Esophagus muscularis mucosa (tissue), 4 donors: Measurements from ENCODE around the gene GID4.

Experiments
- EP300 ChIP-seq: sonication (generic); formaldehyde crosslinking; IDR thresholded peaks from one replicate; pipeline ENCODE4 v1.6.1; 2017; ENCODE audit warnings: antibody characterized with exemption
- POLR2A ChIP-seq: fragments of 450-650 bp; IDR thresholded peaks from one replicate; pipeline ENCODE4 v1.6.1; 2017; ENCODE audit warnings: antibody characterized with exemption, moderate library complexity, mild to moderate bottlenecking, low read depth
- POLR2AphosphoS5 ChIP-seq, 2 donors: sonication (generic); formaldehyde crosslinking; IDR thresholded peaks; one replicate each; pipeline ENCODE4 v1.6.1; 2017; ENCODE audit warnings: antibody characterized with exemption in 2 of 2
- TF ChIP-seq, protein P1 (sequence below), 3 experiments: fragments of 200-600 bp in 2 of 3; fragments of 450-650 bp in 1 of 3; sonication (generic) in 2 of 3; IDR thresholded peaks; one replicate each; pipeline ENCODE4 v1.5.1; 2017 to 2019; ENCODE audit warnings: antibody characterized with exemption in 3 of 3, mild to moderate bottlenecking in 2 of 3, moderate library complexity in 1 of 3

DNA sequence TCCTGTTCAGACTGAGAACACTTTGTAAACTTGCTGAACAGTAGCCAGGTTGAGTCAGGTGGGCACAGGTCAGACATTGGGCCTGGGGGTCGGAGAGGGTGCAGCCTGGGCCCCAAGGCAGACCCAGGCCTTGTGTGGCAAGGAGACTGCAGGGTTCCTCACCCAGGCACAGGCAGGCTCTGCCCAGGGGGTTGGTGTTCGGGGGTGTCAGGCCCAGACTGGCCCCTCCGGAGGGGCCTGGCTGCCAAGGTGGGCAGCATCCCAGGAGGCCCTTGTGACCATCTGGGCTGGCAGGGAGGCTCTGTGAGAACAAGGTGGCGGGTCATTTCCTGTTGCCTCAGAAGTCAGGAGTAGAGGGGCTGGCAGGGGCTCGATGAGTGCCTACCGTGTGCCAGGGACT lies 68.8 kb downstream of the GID4 start:
- TF ChIP-seq, protein P1, sequence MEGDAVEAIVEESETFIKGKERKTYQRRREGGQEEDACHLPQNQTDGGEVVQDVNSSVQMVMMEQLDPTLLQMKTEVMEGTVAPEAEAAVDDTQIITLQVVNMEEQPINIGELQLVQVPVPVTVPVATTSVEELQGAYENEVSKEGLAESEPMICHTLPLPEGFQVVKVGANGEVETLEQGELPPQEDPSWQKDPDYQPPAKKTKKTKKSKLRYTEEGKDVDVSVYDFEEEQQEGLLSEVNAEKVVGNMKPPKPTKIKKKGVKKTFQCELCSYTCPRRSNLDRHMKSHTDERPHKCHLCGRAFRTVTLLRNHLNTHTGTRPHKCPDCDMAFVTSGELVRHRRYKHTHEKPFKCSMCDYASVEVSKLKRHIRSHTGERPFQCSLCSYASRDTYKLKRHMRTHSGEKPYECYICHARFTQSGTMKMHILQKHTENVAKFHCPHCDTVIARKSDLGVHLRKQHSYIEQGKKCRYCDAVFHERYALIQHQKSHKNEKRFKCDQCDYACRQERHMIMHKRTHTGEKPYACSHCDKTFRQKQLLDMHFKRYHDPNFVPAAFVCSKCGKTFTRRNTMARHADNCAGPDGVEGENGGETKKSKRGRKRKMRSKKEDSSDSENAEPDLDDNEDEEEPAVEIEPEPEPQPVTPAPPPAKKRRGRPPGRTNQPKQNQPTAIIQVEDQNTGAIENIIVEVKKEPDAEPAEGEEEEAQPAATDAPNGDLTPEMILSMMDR (IDR thresholded peaks at IDR 0.05), result no peak
- TF ChIP-seq POLR2A (no peak), EP300 (no peak), POLR2AphosphoS5 (IDR thresholded peaks at IDR 0.05) (no peak)
